Measurements from ENCODE around the gene CLDN4.

CLDN4 gene

DNA sequence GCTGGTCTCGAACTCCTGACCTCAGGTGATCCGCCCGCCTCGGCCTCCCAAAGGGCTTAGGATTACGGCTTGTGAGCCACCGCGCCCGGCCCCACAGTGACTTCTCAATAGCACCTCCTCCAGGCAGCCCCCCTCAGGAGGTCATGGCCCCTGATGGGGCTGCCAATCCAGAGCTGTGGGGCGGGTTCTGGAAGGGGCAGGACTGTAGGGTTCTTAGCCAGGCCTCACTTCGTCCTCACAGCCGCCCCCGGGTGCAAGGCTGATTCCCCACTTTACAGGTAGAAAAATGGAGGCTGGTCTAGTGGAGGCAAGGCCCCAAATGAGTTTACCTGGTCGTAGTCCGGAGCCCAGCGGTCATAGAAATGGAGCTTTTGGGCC is 10.9 kb downstream of the CLDN4 start:
- Histone ChIP-seq H3K79me2 (ENCODE audit: insufficient read depth, low read length) (no peaks in the 10 kb centered on the region), H3K9ac (ENCODE audit: low read depth, low read length) (peak overlapping the region; percentile 61), H3K36me3 (ENCODE audit: insufficient read depth, low read length) (no peaks in the 10 kb centered on the region), H2AFZ (ENCODE audit: low read depth, low read length) (peak overlapping the region; percentile 81), H3K4me3 (ENCODE audit: low read depth in 1 of 2, low read length in 2 of 2) (peak overlapping the region; percentile 30 to 62; a peak in 3 of 4 replicates), H3K9me3 (ENCODE audit: insufficient read depth, low read length, severe bottlenecking) (no peaks in the 10 kb centered on the region), H3K4me1 (ENCODE audit: insufficient read depth, low read length) (peaks cover 19% of the 10 kb centered on the region), H3K27ac (ENCODE audit: low read length) (peak overlapping the region; percentile 76), H4K20me1 (ENCODE audit: insufficient read depth, low read length) (no peaks in the 10 kb centered on the region), H3K4me2 (ENCODE audit: insufficient read depth, low read length) (peak overlapping the region; percentile 96), H3K27me3 (ENCODE audit: insufficient read depth, low read length, poor library complexity) (no peaks in the 10 kb centered on the region)
- no peak for DNase-seq
- TF ChIP-seq, protein P1, sequence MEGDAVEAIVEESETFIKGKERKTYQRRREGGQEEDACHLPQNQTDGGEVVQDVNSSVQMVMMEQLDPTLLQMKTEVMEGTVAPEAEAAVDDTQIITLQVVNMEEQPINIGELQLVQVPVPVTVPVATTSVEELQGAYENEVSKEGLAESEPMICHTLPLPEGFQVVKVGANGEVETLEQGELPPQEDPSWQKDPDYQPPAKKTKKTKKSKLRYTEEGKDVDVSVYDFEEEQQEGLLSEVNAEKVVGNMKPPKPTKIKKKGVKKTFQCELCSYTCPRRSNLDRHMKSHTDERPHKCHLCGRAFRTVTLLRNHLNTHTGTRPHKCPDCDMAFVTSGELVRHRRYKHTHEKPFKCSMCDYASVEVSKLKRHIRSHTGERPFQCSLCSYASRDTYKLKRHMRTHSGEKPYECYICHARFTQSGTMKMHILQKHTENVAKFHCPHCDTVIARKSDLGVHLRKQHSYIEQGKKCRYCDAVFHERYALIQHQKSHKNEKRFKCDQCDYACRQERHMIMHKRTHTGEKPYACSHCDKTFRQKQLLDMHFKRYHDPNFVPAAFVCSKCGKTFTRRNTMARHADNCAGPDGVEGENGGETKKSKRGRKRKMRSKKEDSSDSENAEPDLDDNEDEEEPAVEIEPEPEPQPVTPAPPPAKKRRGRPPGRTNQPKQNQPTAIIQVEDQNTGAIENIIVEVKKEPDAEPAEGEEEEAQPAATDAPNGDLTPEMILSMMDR (IDR thresholded peaks at IDR 0.05; ENCODE audit: borderline replicate concordance, extremely low read depth, low read length, poor library complexity, severe bottlenecking), result no peak
- TF ChIP-seq EZH2 (IDR thresholded peaks at IDR 0.05; ENCODE audit: borderline replicate concordance, low read depth, low read length, severe bottlenecking), result no peak
- no peak for ATAC-seq (ENCODE audit: insufficient read depth, low read depth)

DNA sequence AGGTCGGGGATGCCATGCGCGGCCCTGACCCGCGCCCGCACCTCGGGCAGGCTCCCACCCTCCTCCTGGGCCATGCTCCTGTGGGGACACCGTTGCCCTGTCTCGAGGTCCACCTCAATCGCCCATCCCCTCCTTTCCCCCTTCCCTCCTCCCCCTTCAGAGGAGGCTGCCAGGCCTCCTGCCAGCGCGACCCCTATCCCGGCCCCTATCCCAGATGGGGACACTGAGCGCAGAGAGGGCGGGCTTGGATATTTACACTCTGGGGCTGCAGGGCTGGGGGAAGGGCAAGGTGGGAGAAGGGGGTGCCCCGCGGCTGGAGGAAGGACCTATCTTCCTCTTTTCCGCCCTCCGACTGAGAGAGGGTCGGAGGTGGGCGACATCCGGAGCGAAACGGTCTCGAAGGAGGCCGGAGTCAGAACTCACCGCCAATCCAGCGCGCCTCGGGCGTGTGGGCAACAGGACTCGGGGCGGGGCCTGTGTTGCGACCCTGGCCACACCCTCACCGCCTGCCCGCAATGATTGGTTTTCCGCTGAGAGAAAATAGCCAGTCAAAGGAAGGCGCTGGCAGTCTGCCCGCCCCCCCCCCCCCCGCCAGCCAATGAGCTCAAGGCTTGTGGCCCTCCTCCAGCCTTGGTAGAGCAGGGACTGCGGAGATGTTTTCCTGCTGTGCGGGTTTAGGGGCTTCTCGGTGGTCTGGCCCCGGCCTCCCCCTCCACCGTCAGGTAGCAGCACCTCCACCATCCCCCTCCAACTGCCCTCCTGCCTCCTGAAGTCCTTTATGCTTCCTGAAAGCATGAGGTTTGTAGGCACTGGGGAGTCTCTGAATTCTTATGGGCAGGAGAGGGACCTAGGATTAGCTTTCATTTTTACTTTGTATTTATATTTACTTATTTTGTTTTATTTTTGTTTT is 11.5 kb downstream of the CLDN4 start, which contains the start of gene METTL27:
Gene METTL27, minus strand, starts transcription at position 450 of the 910 bp plus-strand sequence. Its CDS starts 376 bp downstream, at position 74.
- ATAC-seq (ENCODE audit: insufficient read depth, low read depth) (peak; percentile 99), DNase-seq (peak; percentile 95)
- TF ChIP-seq, protein P1 (IDR thresholded peaks at IDR 0.05; ENCODE audit: borderline replicate concordance, extremely low read depth, low read length, poor library complexity, severe bottlenecking), result no peak
- Histone ChIP-seq H3K4me1 (ENCODE audit: insufficient read depth, low read length) (peaks cover 19% of the 10 kb centered on the region), H3K9ac (ENCODE audit: low read depth, low read length) (peak within 1 kb of the TSS; percentile 61), H3K9me3 (ENCODE audit: insufficient read depth, low read length, severe bottlenecking) (no peaks in the 10 kb centered on the region), H4K20me1 (ENCODE audit: insufficient read depth, low read length) (no peaks in the 10 kb centered on the region), H3K27ac (ENCODE audit: low read length) (peak within 1 kb of the TSS; percentile 83), H2AFZ (ENCODE audit: low read depth, low read length) (peak within 1 kb of the TSS; percentile 99), H3K27me3 (ENCODE audit: insufficient read depth, low read length, poor library complexity) (no peaks in the 10 kb centered on the region), H3K79me2 (ENCODE audit: insufficient read depth, low read length) (no peaks in the 10 kb centered on the region), H3K4me3 (ENCODE audit: low read depth in 1 of 2, low read length in 2 of 2) (peak within 1 kb of the TSS; percentile 37 to 91; a peak in 3 of 4 replicates), H3K36me3 (ENCODE audit: insufficient read depth, low read length) (no peaks in the 10 kb centered on the region), H3K4me2 (ENCODE audit: insufficient read depth, low read length) (peak within 1 kb of the TSS; percentile 96)

DNA sequence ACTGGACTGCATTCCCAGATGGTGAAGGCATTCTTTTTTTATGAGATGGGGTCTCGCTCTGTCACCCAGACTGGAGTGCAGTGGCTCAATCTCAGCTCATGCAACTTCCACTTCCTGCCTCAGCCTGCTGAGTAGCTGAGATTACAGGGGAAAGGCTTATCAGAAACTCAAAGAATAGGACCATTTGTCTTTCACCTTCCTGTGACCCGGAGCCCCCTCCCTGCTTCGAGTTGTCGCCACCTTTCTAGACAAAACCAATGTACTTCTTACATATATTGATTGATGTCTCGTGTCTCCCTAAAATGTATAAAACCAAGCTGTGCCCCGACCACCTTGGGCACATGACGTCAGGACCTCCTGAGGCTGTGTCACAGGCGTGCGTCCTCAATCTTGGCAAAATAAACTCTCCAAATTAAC is 13.3 kb downstream of the CLDN4 start:
- Histone ChIP-seq H3K4me1 (ENCODE audit: insufficient read depth, low read length) (peaks cover 19% of the 10 kb centered on the region), H2AFZ (ENCODE audit: low read depth, low read length) (no peak overlapping the region), H3K9me3 (ENCODE audit: insufficient read depth, low read length, severe bottlenecking) (no peaks in the 10 kb centered on the region), H3K79me2 (ENCODE audit: insufficient read depth, low read length) (no peaks in the 10 kb centered on the region), H3K27me3 (ENCODE audit: insufficient read depth, low read length, poor library complexity) (no peaks in the 10 kb centered on the region), H3K4me3 (ENCODE audit: low read depth in 1 of 2, low read length in 2 of 2) (no peak overlapping the region), H3K4me2 (ENCODE audit: insufficient read depth, low read length) (no peak overlapping the region), H3K36me3 (ENCODE audit: insufficient read depth, low read length) (no peaks in the 10 kb centered on the region), H3K27ac (ENCODE audit: low read length) (no peak overlapping the region), H3K9ac (ENCODE audit: low read depth, low read length) (no peak overlapping the region), H4K20me1 (ENCODE audit: insufficient read depth, low read length) (no peaks in the 10 kb centered on the region)
- DNase-seq (no peak), ATAC-seq (ENCODE audit: insufficient read depth, low read depth) (no peak)
- TF ChIP-seq, protein P1 (IDR thresholded peaks at IDR 0.05; ENCODE audit: borderline replicate concordance, extremely low read depth, low read length, poor library complexity, severe bottlenecking), result no peak
- no peak for TF ChIP-seq EZH2 (IDR thresholded peaks at IDR 0.05; ENCODE audit: borderline replicate concordance, low read depth, low read length, severe bottlenecking)

All from DND-41 (cell line).